Activated CD8-positive, alpha-beta memory T cell treated with anti-CD3 and anti-CD28 coated beads, Interleukin-2, amount 50 U/mL, for 1 hour (primary cell): ENCODE data around the gene SND1.

Experiments
- DNase-seq: peaks from one replicate; pipeline ENCODE4 v3.0.0-alpha.2; 2020; ENCODE audit errors: extremely low read depth

Gene SND1

GRCh38 chr7:127683776-127684681, 32.0 kb downstream of the SND1 start:
- DNase-seq: no peak

GRCh38 chr7:127689194-127689772, 37.3 kb downstream of the SND1 start:
- no peak for DNase-seq

- no peak for DNase-seq
Observed at GRCh38 chr7:127690337-127690736, 38.3 kb downstream of the SND1 start.

- no peak for DNase-seq
Observed at GRCh38 chr7:127690806-127691205, 38.8 kb downstream of the SND1 start.

- no peak for DNase-seq
Observed at GRCh38 chr7:127692200-127692599, 40.2 kb downstream of the SND1 start.

GRCh38 chr7:127699853-127700252, 47.9 kb downstream of the SND1 start:
- no peak for DNase-seq

GRCh38 chr7:127702052-127702652, 50.2 kb downstream of the SND1 start:
- DNase-seq: no peak

GRCh38 chr7:127702938-127703337, 50.9 kb downstream of the SND1 start:
- DNase-seq: no peak

- DNase-seq: no peak
Observed at GRCh38 chr7:127704211-127704610, 52.2 kb downstream of the SND1 start.

- DNase-seq: no peak
Observed at GRCh38 chr7:127705461-127705959, 53.5 kb downstream of the SND1 start.

- no peak for DNase-seq
Observed at GRCh38 chr7:127706766-127707165, 54.8 kb downstream of the SND1 start.

- DNase-seq: no peak
Observed at GRCh38 chr7:127708201-127708600, 56.2 kb downstream of the SND1 start.

- peak; percentile 36 for DNase-seq
Observed at GRCh38 chr7:127708788-127709187, 56.8 kb downstream of the SND1 start.

- no peak for DNase-seq
Observed at GRCh38 chr7:127710635-127711034, 58.6 kb downstream of the SND1 start.

- DNase-seq: no peak
Observed at GRCh38 chr7:127711872-127712271, 59.9 kb downstream of the SND1 start.

- no peak for DNase-seq
Observed at GRCh38 chr7:127713006-127713405, 61.0 kb downstream of the SND1 start.

- DNase-seq: no peak
Observed at GRCh38 chr7:127713758-127714157, 61.8 kb downstream of the SND1 start.

GRCh38 chr7:127715272-127715671, 63.3 kb downstream of the SND1 start:
- DNase-seq: no peak

GRCh38 chr7:127715901-127716300, 63.9 kb downstream of the SND1 start:
- DNase-seq: no peak

- no peak for DNase-seq
Observed at GRCh38 chr7:127717502-127718339, 65.7 kb downstream of the SND1 start.

GRCh38 chr7:127718340-127718679, 66.3 kb downstream of the SND1 start:
- DNase-seq: no peak

- no peak for DNase-seq
Observed at GRCh38 chr7:127726476-127726875, 74.5 kb downstream of the SND1 start.
